Measurements from ENCODE around the gene SCAF1.

Gene SCAF1

DNA sequence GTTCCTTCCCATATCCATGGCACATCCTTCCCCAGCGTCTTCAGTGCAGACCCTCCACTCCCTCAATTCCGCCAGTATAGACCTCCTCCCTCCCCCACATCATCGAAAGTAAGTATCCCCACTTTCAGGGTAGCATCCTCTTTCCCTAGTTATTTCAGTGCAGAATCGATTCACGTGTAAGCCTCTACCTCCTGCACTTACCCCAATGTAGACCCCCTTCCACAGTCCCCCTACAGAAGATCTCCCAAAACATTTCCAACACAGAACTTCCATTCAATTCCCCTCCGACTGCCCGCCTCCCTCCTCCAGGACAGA, 23.0 kb downstream of the SCAF1 start:
- no peak for DNase-seq (ENCODE audit: low read depth in 2 of 2)

DNA sequence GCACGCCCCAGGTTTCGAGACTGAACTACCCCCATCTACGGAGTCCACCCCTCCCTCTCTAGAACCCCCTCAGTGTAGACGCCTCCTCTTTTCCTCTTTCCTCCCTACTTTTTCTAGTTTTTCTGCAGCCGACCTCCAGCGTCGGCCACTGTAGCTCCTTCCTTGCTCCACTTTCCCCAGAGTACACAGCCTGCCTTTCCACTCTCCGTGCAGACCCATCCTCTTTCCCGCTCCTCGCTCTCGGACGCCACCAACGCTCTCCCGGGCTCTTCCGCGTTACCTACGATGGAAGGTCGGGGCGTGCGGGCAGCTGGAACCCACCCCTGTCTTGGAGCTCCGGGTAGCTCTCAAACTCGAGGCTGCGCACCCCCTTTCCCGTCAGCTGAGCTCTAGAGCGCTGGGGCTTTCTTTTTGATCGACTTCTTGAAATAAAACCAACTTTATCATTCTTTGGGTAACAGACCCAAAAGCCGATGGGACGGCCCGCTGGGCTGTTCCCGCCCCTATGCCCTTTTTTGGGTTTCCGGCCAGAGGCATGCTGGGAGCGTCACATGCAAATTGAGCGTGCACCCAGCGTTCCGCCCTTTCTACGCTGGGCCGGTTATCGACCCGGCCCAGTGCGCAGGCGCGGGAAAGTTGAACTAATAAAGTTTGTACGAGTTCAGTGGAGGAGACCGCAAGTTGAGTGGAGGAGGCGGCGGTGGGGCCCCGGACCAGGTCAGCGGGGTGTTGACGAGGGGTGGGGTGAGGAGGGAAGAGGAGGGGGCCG, 23.5 kb downstream of the SCAF1 start, which contains the start of the genes BCL2L12 and IRF3:
BCL2L12 (plus strand) TSS at position 583 of the 769 bp plus-strand sequence. CDS start 760 bp downstream, outside the sequence.
IRF3 (minus strand) TSS at position 507 of the 769 bp plus-strand sequence. CDS start 1,019 bp downstream, outside the sequence.
- DNase-seq (ENCODE audit: low read depth in 2 of 2): peak; percentile 98

DNA sequence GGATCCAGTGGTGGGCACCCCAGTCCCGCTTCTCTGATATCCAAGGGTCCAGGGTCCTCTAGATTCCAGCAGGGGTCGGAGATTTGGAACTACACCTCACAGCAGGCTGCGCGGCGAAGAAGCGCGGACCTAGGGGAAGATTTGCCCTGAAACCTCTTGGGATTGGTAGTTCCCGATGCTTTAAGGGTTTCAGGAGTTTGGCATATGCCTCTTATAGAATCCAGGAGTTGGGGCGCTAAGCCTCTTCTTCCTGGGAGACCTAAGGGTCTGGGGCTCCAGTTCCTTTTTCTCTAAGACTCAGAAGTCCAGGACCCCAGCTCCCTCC, 24.1 kb downstream of the SCAF1 start:
- no peak for DNase-seq (ENCODE audit: low read depth in 2 of 2)

DNA sequence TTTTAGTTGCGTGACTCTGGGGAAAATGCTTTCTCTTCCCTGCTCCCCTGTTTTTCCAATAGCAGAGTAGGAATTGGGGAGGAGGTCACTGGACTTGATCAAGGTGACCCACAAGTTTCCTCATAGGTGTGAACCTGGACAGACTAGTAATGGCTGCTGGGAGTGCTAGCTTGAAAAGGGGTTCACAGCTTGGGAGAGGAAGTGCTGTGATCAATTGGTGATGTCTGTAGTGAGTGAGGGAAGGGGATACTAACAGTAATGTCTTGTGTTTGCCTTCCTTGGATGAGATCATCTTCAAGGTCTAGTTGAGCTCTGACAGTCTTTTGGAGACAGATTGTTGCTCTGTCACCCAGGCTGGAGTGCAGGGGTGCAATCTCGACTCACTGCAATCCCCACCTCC, 25.5 kb downstream of the SCAF1 start:
- DNase-seq (ENCODE audit: low read depth in 2 of 2): no peak

DNA sequence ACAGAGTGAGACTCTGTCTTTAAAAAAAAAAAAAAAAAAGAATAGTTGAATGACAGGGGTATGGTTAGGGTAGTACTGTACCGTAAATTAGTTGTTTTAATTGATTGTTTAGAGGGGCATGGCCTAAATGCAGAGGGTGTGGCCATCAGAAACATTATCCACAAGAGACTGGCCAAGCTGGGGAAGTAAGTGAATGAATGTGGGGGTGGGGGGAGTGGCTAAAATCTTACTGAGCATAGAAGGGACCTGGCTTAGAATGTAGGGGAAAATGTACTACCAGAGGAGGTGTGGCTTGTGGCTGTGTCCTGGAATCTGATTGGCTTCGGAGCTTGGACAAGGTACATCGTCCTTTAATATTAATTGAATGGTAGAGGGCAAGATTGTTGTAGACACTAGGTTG, 27.5 kb downstream of the SCAF1 start:
- DNase-seq (ENCODE audit: low read depth in 2 of 2): no peak

DNA sequence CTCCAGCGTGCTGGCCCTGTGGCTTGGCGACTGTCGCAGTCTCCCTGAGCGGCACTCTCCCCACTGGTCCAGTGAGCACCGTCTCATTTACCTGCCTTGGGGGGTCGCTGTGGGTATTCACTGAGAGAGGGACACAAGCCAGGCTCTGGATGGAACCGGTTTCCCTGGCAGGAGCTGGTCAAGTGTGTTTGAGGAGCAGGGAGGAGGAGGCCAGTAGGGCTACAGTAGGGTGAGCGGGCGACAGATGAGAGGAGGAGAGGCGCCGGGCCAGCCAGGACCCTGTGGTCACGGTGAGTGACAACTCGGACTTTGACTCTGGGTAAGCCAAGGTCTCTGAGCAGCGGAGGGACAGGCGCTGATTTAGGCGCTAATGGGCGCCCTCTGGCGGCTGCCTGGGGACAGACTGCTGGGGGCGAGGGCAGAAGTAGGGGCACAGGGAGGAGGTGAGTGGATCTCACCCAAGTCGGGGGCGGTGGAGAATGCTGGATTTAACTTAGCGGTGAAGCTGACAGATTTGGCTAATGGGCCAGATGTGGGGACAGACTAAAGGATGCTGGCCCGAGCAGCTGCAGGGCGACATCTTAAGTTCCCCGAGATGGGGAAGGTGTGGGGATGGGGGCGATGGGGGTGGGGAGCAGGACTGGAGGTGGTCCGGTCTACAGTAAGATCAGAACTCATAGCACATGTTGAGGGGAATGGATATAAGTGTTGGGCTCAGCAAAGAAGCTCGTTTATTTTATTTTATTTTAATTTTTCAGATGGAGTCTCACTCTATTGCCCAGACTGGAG, 30.3 kb downstream of the SCAF1 start:
- DNase-seq (ENCODE audit: low read depth in 2 of 2): peak in 1 of 2 donors; percentile 68

DNA sequence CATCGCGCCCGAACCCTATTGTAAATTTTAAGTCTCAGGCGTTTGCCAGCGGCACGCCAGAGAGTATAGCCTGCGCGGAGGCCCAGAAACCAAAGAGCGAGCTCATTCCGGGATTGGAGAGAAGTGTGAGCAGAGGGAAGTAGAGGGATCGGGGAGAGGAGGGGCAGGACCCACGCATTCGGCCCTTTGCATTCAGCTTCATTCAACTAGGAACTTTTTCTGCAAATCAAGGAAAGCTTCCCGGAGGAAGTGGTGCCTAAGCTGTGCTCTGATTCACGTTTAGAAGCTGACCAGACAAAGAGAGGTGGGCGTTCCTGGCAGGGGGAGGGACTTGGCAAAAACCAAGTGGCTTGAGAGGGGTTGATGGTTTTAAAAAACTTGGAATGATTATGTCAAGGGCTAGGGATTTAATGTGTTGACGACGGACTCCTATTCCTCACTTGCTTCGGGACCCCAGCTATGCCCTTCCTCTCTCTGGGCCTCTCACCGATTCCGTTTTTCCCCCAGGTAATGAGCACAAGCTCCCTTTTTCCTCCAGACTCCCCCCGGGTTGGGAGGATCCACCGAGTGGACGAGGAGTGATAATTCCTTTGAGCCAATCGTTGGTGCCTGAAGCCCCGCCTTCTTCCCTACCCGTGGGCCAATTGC, 34.3 kb downstream of the SCAF1 start:
- no peak for DNase-seq (ENCODE audit: low read depth in 2 of 2)

DNA sequence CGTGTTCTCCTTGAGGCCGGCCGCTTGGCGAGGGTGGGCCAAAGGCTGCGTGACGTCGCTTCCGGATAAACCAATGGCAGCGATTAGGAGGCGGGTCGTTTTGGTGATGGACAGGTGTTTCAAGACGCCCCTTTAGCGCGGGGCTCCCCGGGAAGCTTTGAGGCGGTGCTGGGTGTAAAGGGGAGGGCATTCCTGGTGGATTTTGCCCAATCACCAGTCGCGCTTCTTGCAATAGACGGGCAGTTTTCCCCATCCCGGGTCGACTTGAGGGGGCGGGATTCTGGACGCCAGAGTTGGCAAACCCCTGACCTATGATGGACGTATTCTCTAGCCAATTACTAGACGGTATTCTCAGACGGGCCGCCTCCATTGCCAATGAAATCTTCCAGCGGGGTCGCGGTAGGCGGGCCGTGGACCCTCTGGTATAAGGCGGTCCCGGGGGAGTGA, 34.8 kb downstream of the SCAF1 start:
- peak; percentile 99 for DNase-seq (ENCODE audit: low read depth in 2 of 2)

DNA sequence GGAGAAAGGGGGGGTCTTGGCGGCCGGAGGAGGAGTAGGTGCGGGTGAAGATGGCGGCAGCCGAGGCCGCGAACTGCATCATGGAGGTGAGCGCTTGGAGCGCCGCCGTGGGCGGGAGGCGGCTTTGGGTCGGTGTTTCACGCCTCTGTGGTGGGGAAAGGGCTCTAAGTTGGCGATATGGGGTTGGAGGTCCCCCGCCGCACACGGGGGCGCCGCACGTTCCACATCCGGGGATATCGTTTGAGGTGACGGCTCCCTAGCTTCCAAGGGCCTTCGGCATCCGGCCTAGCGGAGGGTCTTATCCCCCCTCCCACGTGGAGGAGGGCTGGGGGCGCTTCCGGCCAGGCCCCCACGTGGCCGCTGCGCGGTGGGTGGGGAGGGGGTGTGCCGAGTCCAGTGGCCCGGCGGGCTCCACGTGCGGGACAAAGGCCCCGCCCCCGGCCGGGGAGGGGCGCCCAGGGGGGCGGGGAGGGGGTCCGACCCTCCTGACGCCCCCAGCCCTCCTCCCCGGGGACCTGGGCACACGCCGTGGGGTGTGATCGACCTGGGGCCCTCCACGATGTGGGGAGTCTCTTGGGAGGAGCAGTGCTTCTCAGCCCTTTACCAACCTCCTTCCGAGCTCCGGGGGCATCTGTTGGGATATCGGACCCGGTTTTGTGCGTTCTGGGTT, 35.4 kb downstream of the SCAF1 start, which contains the start of gene PRMT1:
PRMT1 (plus strand) TSS at position 41 of the 670 bp plus-strand sequence; CDS start at position 51, 10 bp downstream.
- no peak for DNase-seq (ENCODE audit: low read depth in 2 of 2)

DNA sequence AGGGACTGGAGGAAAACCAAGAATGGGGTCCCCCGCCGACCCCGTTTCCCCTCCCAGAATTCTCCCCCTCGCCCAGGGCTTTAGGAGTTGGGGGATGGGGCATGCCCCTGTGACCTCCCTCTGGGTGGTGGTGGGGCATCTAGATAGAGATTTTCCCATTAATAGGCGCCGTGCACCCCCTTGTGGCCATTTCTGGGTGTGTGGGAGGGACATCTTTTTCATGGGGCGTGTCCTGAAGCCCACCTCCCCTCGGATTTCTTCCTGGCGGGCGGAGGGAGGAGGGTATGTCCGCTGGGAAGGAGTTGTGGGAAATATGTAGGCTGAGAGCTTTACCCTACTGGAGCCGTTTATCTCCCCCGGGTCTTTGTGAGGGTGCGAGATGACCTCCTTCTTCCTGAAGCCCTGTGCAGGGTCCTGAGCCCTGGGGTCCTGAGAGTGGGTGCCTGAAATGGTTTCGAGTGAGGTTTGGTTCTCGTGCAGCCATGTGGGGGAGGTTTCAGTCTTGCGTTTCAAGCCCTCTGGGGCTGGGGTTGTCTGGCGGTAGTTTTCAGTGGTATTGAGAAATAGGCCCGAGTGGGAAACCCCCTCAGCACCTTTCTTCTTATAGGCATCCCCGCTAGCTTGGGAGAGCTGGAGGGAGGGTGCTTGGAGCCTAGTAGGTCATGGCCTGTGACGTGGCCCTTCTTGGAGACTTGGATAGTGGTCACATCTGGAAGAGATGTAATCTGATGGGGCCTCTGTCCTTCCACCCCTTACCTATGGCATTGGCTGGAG, 36.1 kb downstream of the SCAF1 start:
- peak; percentile 73 to 74 for DNase-seq (ENCODE audit: low read depth in 2 of 2)

DNA sequence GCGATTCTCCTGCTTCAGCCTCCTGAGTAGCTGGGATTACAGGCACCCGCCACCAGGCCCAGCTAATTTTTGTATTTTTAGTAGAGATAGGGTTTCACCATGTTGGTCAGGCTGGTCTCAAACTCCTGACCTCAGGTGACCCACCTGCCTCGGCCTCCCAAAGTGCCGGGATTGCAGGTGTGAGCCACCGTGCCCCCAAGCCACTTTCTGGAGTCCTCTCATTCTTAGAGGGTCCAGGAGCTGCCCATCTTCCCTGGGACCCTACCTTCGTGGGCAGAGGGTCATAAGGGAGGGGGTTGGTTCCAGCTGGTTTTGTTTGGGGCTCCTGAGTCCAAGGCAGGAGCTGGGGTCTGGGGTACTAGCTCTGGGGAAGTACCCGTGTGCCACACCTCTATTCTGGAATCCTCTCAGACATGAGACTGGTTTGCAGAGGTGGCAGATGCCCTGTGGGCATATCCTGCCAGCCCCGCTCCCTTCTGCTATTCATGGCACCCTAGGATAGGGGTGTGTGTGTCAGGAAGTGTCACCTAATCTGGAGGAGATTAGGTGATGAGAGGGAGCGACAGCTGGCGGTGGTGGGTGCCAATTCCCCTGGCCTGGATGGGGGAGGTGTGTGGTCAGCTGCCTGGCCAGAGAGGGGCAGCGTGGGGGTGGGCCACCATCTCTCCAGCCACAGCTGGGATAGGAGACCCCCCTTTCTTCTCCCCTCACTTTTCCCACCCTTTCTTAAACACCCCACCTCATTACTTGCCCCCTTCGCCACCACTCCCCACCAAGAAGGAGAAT, 37.2 kb downstream of the SCAF1 start:
- no peak for DNase-seq (ENCODE audit: low read depth in 2 of 2)

DNA sequence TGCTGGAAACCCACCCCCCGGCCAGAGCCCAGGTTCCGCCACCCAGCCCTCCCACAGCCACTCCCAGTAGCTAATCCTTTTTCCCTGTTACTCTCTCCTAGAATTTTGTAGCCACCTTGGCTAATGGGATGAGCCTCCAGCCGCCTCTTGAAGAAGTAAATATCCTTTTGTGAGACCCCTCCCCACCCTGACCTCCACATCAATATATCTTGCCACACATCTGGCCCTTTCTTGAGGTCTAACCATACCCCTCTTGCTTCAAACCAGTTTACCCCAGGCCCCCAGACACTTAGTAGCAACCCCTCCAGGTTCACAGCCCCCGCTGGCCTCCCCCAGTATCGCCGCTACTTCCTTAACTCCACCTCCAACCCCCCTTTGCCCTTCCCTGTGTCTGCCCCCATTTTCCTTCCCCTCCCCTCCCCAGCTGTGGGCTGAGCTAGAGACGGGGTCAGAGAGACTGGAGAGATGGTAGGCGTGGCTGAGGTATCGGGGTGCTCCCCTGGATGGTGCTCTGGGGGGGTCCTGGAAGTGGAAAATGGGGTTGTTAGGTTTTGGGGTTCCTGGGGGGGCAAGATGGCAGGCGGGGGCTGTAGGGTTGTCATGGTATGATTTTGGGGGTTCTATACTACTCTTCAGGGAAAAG, 37.9 kb downstream of the SCAF1 start:
- DNase-seq (ENCODE audit: low read depth in 2 of 2): no peak

DNA sequence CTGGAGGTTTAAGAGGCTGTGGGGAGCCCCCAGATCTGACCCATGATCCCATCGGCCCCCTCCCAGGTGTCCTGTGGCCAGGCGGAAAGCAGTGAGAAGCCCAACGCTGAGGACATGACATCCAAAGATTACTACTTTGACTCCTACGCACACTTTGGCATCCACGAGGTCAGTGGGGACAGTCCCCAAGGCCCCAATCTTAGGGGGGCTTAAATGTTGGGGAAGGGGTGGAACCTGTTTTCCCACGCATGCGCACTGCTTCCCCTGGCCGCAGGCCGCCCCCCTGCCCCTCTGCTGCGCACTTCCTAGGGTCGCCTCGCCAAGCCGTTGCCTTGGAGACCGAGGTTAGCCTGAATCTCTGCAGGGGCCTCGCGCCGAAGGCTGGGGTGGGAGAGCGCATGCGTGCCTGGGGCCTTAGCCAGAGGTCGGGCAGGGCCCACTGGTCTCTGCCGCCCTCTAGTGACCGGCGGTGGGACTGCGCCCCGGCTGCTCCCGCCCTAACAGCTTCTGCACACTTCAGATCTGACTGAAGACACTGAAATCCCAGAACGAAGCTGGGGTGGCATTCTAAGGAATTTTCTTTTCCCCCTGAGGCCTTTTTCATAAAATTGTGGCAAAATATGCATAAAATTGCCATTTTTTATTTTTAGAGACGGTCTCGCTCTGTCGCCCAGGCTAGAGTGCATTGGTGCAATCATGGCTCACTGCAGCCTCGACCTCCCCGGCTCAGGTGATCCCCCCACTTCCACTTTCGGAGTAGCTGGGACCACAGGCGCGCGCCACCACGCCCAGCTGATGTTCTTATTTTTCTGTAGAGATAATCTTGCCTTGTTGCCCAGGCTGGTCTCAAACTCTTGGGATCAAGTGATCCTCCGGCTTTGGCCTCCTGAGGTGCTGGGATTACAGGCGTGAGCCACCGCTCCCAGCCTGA, 38.7 kb downstream of the SCAF1 start:
- peak; percentile 84 to 94 for DNase-seq (ENCODE audit: low read depth in 2 of 2)

DNA sequence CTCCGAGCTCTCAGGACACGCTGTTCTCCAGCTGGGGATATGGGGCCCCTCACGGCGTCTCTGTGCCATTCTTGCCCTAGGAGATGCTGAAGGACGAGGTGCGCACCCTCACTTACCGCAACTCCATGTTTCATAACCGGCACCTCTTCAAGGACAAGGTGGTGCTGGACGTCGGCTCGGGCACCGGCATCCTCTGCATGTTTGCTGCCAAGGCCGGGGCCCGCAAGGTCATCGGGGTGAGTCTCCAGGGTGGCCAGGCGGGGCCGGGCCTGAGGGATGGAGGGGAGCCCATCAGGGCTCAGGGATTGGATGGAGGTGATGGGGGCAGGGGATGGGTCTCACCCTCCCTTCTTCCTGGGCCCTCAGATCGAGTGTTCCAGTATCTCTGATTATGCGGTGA, 39.8 kb downstream of the SCAF1 start:
- DNase-seq (ENCODE audit: low read depth in 2 of 2): no peak

DNA sequence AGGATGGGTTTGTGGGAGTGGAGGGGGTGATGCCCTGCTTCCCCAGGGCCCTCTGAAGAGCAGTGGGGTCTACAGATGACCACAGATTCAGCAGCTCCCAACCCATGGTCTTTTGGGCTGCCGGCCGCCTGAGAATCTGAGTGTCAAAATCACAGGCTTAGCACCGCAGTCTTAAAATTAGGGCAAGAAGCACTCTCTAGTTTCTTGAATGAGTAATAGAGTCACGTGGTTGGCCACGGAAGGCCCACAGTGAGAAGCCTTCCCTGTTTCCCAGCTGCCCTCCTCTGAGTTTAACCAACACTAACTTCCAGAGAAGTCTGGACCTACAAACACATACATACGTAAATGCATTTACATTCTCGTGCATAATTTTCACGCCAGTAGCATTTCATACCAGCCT, 40.3 kb downstream of the SCAF1 start:
- DNase-seq (ENCODE audit: low read depth in 2 of 2): no peak

DNA sequence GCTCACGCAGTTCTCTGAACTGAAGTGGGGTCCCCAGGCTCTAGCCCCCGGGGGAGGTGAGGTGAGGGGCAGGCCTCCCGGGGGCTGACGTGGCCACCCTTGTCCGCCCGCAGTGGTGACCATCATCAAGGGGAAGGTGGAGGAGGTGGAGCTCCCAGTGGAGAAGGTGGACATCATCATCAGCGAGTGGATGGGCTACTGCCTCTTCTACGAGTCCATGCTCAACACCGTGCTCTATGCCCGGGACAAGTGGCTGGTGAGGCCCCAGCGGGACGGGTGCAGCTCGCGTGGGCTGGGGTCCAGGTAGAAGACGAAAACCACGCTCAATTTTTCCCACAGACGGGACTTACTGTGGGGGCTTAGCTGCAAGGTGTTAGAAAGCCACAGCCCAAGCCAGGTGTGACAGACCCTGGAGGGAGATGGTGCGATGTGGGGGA, 41.8 kb downstream of the SCAF1 start:
- DNase-seq (ENCODE audit: low read depth in 2 of 2): no peak

DNA sequence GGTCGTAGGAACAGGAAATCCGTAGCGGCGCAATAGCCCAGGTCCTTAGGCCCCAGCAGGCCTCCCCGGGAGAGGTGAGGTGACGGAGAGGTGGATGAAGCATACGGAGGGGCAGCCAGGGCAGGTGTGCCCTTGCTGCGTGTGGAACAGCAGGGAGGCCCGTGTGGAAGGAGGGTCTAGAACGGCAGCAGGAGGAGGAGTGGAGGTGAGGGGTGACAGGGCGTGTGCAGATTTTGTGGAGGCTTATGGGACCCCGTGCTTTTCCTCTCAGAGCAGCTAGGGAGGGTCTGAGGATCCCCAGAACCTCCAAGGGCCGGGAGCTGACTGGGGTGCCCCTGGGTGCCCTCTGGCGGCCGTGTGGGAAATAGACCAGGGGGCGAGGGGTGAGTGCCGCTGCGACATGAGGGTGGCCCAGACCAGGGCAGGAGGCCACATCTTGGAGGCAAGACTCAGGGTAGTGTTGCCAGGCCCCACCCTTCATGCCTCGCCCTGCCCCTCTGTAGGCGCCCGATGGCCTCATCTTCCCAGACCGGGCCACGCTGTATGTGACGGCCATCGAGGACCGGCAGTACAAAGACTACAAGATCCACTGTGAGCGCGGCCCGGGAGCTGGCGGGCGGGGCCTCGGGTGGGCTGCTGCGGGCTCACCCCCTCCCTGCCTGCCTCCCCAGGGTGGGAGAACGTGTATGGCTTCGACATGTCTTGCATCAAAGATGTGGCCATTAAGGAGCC, 42.4 kb downstream of the SCAF1 start:
- no peak for DNase-seq (ENCODE audit: low read depth in 2 of 2)

DNA sequence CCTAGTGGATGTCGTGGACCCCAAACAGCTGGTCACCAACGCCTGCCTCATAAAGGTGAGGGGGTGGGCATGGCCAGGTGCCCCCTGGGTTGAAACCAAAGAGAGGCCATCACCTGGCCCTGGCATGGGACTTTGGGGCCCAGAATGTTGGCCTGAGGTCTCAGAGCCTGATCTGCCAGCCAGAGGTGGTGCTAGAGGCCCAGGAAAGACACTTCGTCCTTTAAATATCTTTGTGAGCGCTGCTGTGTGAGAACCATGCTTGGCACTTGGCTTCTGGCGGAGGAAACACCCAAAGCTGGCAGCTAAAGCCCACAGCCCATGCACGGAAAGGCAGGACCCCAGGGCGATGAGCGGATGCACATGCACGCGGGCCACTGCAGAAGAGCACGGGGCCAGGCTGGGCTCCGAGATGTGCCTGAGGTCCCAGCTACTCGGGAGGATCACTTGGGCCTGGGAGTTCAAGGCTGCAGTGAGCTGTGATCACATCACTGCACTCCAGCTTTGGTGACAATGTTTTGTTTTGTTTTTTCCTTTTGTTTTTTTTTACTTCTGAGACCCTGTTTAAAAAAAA, 43.1 kb downstream of the SCAF1 start:
- no peak for DNase-seq (ENCODE audit: low read depth in 2 of 2)

All from stimulated activated CD4-positive, alpha-beta T cell treated with anti-CD3 and anti-CD28 coated beads, Interleukin-15, amount 100 ng/mL, for 48 hours (primary cell).